ENCODE data around the gene ATP6V1E1. TPM values are rescaled to one million over a fixed set of nuclear protein-coding genes. Genes with fewer than 3 reads are reported as not detected.

Gene ATP6V1E1
- total and polyA plus RNA-seq, 9 of the 15 experiments (the other 6 are each of a cell fraction or from before 2014, with no cell fraction given): 122 to 249 (median 179) TPM

DNA sequence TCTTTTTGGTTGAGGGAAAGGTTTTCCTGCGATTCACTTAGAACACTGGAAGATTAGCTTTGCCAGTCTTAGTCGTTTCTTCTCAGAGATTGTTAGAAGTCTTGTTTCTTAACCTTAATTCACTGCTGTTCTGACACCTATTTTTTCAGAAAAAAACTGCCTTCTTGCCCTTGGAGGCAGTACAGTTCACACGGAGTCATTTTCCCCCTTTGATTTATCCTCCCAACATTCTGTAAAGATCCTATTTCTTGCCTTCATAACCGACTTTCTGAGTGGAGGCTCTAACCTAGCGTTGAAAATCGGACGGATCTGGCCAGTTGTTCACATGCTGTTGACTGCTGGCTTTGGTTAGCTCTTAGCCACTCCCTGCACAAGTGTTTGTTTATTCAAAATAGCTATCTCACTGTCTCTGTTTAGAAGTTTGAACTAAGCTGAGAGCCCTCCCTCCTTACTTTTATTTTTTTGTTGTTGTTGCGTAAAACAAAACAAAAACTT is 10.7 kb upstream of the ATP6V1E1 start (continued):
- TF ChIP-seq, protein P1, sequence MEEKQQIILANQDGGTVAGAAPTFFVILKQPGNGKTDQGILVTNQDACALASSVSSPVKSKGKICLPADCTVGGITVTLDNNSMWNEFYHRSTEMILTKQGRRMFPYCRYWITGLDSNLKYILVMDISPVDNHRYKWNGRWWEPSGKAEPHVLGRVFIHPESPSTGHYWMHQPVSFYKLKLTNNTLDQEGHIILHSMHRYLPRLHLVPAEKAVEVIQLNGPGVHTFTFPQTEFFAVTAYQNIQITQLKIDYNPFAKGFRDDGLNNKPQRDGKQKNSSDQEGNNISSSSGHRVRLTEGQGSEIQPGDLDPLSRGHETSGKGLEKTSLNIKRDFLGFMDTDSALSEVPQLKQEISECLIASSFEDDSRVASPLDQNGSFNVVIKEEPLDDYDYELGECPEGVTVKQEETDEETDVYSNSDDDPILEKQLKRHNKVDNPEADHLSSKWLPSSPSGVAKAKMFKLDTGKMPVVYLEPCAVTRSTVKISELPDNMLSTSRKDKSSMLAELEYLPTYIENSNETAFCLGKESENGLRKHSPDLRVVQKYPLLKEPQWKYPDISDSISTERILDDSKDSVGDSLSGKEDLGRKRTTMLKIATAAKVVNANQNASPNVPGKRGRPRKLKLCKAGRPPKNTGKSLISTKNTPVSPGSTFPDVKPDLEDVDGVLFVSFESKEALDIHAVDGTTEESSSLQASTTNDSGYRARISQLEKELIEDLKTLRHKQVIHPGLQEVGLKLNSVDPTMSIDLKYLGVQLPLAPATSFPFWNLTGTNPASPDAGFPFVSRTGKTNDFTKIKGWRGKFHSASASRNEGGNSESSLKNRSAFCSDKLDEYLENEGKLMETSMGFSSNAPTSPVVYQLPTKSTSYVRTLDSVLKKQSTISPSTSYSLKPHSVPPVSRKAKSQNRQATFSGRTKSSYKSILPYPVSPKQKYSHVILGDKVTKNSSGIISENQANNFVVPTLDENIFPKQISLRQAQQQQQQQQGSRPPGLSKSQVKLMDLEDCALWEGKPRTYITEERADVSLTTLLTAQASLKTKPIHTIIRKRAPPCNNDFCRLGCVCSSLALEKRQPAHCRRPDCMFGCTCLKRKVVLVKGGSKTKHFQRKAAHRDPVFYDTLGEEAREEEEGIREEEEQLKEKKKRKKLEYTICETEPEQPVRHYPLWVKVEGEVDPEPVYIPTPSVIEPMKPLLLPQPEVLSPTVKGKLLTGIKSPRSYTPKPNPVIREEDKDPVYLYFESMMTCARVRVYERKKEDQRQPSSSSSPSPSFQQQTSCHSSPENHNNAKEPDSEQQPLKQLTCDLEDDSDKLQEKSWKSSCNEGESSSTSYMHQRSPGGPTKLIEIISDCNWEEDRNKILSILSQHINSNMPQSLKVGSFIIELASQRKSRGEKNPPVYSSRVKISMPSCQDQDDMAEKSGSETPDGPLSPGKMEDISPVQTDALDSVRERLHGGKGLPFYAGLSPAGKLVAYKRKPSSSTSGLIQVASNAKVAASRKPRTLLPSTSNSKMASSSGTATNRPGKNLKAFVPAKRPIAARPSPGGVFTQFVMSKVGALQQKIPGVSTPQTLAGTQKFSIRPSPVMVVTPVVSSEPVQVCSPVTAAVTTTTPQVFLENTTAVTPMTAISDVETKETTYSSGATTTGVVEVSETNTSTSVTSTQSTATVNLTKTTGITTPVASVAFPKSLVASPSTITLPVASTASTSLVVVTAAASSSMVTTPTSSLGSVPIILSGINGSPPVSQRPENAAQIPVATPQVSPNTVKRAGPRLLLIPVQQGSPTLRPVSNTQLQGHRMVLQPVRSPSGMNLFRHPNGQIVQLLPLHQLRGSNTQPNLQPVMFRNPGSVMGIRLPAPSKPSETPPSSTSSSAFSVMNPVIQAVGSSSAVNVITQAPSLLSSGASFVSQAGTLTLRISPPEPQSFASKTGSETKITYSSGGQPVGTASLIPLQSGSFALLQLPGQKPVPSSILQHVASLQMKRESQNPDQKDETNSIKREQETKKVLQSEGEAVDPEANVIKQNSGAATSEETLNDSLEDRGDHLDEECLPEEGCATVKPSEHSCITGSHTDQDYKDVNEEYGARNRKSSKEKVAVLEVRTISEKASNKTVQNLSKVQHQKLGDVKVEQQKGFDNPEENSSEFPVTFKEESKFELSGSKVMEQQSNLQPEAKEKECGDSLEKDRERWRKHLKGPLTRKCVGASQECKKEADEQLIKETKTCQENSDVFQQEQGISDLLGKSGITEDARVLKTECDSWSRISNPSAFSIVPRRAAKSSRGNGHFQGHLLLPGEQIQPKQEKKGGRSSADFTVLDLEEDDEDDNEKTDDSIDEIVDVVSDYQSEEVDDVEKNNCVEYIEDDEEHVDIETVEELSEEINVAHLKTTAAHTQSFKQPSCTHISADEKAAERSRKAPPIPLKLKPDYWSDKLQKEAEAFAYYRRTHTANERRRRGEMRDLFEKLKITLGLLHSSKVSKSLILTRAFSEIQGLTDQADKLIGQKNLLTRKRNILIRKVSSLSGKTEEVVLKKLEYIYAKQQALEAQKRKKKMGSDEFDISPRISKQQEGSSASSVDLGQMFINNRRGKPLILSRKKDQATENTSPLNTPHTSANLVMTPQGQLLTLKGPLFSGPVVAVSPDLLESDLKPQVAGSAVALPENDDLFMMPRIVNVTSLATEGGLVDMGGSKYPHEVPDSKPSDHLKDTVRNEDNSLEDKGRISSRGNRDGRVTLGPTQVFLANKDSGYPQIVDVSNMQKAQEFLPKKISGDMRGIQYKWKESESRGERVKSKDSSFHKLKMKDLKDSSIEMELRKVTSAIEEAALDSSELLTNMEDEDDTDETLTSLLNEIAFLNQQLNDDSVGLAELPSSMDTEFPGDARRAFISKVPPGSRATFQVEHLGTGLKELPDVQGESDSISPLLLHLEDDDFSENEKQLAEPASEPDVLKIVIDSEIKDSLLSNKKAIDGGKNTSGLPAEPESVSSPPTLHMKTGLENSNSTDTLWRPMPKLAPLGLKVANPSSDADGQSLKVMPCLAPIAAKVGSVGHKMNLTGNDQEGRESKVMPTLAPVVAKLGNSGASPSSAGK (IDR thresholded peaks at IDR 0.05): peak; percentile 20; the same call in 1 of the 2 replicates
- TF ChIP-seq SRF (CRISPR knock-in tag; IDR thresholded peaks at IDR 0.05) (no peak), CCNT2 (IDR thresholded peaks at IDR 0.05; ENCODE audit: borderline replicate concordance, extremely low read depth, insufficient read length, low read depth, low read length) (peak; percentile 2), HDAC3 (IDR thresholded peaks at IDR 0.05; ENCODE audit: borderline replicate concordance, partially characterized antibody) (no peak), RAD21 (CRISPR knock-in tag; conservative IDR thresholded peaks at IDR 0.05 in 1 of 2, IDR thresholded peaks at IDR 0.05 in 1 of 2) (no peak), FOXJ2 (tag; IDR thresholded peaks at IDR 0.05) (0 out of 2 replicates have a peak, but pooled peaks have one; percentile 27), MAFF (IDR thresholded peaks at IDR 0.05; ENCODE audit: low read length) (peak; percentile 25; the same call in 1 of the 2 replicates)
- TF ChIP-seq, protein P2, sequence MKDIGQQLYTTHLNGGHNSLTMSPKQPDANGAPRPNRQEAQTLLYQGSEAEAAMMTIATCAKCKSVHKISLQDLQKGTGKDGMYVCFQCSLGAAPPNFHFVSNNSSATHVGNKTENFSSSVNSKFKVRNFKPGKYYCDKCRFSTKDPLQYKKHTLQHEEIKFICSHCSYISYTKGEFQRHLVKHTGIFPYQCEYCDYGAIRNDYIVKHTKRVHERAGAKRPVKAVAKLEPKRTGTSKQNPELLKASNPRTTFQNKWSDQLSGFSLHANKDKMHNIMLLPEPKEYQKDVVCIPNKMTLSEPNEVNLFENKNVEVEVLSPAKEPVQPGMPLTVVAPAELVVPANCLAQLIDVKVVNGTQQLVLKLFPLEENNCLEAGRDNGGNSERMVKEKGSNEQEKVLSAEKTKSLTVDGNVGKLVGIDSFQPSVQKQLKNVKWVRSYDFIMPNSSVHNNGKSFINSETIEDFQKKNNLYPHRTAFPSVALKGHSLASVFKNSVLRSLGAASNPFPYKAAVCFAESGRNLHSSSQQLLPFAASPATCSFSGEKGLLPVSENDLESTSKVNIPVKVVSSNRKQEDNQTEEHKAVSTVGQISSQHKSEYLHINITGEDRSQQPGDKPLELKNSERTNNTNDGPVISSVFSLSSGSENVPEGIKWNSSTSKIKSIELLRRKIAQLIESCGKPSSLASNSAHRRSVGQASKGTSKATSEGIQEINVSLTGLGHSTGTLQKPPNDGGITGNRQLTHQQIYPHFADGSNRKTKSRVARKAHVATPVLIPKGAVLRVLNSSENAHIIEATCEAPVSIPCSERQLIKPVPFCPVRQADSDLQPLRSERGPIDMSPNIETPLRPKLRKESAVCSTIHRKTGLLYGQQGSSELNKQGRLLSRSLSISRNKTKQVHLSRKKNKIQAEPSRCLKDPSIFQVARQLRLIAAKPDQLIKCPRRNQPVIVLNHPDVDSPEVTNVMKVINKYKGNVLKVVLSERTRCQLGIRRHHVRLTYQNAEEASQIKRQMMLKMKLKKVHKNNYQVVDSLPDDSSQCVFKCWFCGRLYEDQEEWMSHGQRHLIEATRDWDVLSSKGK (CRISPR knock-in tag; IDR thresholded peaks at IDR 0.05): no peak
- TF ChIP-seq, protein P3, sequence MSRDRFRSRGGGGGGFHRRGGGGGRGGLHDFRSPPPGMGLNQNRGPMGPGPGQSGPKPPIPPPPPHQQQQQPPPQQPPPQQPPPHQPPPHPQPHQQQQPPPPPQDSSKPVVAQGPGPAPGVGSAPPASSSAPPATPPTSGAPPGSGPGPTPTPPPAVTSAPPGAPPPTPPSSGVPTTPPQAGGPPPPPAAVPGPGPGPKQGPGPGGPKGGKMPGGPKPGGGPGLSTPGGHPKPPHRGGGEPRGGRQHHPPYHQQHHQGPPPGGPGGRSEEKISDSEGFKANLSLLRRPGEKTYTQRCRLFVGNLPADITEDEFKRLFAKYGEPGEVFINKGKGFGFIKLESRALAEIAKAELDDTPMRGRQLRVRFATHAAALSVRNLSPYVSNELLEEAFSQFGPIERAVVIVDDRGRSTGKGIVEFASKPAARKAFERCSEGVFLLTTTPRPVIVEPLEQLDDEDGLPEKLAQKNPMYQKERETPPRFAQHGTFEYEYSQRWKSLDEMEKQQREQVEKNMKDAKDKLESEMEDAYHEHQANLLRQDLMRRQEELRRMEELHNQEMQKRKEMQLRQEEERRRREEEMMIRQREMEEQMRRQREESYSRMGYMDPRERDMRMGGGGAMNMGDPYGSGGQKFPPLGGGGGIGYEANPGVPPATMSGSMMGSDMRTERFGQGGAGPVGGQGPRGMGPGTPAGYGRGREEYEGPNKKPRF (IDR thresholded peaks at IDR 0.05; ENCODE audit: low read depth, low read length): no peak
